SK-MEL-5 (cell line): Measurements from ENCODE around the gene EXOC6B. TPM values are rescaled to one million over a fixed set of nuclear protein-coding genes. Genes with fewer than 3 reads are reported as not detected.

Experiments
- DNase-seq: peaks from one replicate; pipeline ENCODE4 v3.0.0-alpha.2; 2016; ENCODE audit warnings: low read depth, low spot score
- in situ Hi-C: cut with HindIII; loops from 2 replicates; pipeline ENCODE4 v1.10.0; 2016; ENCODE audit warnings: low sequenced_read_pairs, high pct_unique_total_duplicates, low pct_unique_long_range_greater_than_20kb
- total RNA-seq: library from RNA; depleted of rRNA; stranded (reverse); fragments of >200 nt; shearing (Covaris generic); gene quantifications from 2 replicates; pipeline ENCODE4 v1.2.3, GENCODE V29; 2014

EXOC6B gene
- total RNA-seq, 1 experiment from 2014 or later, result 20.0 TPM

GRCh38 chr2:72212486-72212855, 613.4 kb downstream of the EXOC6B start:
- in situ Hi-C loops, result no loop called here
- DNase-seq, result no peak

- in situ Hi-C loops, result no loop called here
- DNase-seq, result no peak
Observed at GRCh38 chr2:72211777-72212485, 613.9 kb downstream of the EXOC6B start.

- in situ Hi-C loops, result no loop called here
- no peak for DNase-seq
Observed at GRCh38 chr2:72211350-72211749, 614.5 kb downstream of the EXOC6B start.

- no peak for DNase-seq
- in situ Hi-C loops, result no loop called here
Observed at GRCh38 chr2:72210470-72210869, 615.4 kb downstream of the EXOC6B start.

GRCh38 chr2:72208225-72208624, 617.6 kb downstream of the EXOC6B start:
- no peak for DNase-seq
- in situ Hi-C loops, result no loop called here

GRCh38 chr2:72207334-72207733, 618.5 kb downstream of the EXOC6B start:
- in situ Hi-C loops, result no loop called here
- DNase-seq, result no peak

- in situ Hi-C loops, result no loop called here
- DNase-seq, result no peak
Observed at GRCh38 chr2:72205504-72205881, 620.3 kb downstream of the EXOC6B start.

- DNase-seq, result no peak
- in situ Hi-C loops, result no loop called here
Observed at GRCh38 chr2:72204786-72205503, 620.9 kb downstream of the EXOC6B start.

GRCh38 chr2:72204156-72204785, 621.6 kb downstream of the EXOC6B start:
- DNase-seq, result no peak
- in situ Hi-C loops, result no loop called here

- no peak for DNase-seq
- in situ Hi-C loops, result no loop called here
Observed at GRCh38 chr2:72198532-72199241, 627.1 kb downstream of the EXOC6B start.

GRCh38 chr2:72193723-72194122, 632.1 kb downstream of the EXOC6B start:
- in situ Hi-C loops, result no loop called here
- no peak for DNase-seq

- no peak for DNase-seq
- in situ Hi-C loops, result no loop called here
Observed at GRCh38 chr2:72191441-72191840, 634.4 kb downstream of the EXOC6B start.

- in situ Hi-C loops, result no loop called here
- DNase-seq, result no peak
Observed at GRCh38 chr2:72185206-72185605, 640.6 kb downstream of the EXOC6B start.

- DNase-seq, result no peak
- in situ Hi-C loops, result no loop called here
Observed at GRCh38 chr2:72183466-72183865, 642.4 kb downstream of the EXOC6B start.

GRCh38 chr2:72183016-72183415, 642.8 kb downstream of the EXOC6B start:
- DNase-seq, result no peak
- in situ Hi-C loops, result no loop called here

- in situ Hi-C loops, result no loop called here
- DNase-seq, result no peak
Observed at GRCh38 chr2:72182547-72182946, 643.3 kb downstream of the EXOC6B start.

GRCh38 chr2:72181616-72182015, 644.2 kb downstream of the EXOC6B start:
- in situ Hi-C loops, result no loop called here
- no peak for DNase-seq

GRCh38 chr2:72180351-72180750, 645.5 kb downstream of the EXOC6B start:
- in situ Hi-C loops, result no loop called here
- DNase-seq, result no peak
